Tibial nerve (tissue), 4 donors: Measurements from ENCODE around the gene RASA3.

Experiments
- CTCF ChIP-seq, 5 experiments: fragments of 200-600 bp in 3 of 5; fragments of 450-650 bp in 2 of 5; sonication (generic) in 3 of 5; IDR thresholded peaks; one replicate each; pipeline ENCODE4 v1.5.1; 2016 to 2019; ENCODE audit warnings: antibody characterized with exemption in 5 of 5, mild to moderate bottlenecking in 3 of 5, moderate library complexity in 2 of 5
- EP300 ChIP-seq, 2 donors: sonication (generic); formaldehyde crosslinking; IDR thresholded peaks; one replicate each; pipeline ENCODE4 v1.6.1; 2017; ENCODE audit warnings: antibody characterized with exemption in 2 of 2, mild to moderate bottlenecking in 1 of 2

- no peak for TF ChIP-seq CTCF (IDR thresholded peaks at IDR 0.05)
- no peak for TF ChIP-seq EP300 (IDR thresholded peaks at IDR 0.05)
Observed at GRCh38 chr13:114016321-114017027, 115.9 kb downstream of the RASA3 start.
